CD4-positive, alpha-beta T cell treated with Interleukin-17A for 1 hour (primary cell): ENCODE data around the gene CELSR1.
A peak's percentile ranks its signal among the peaks of the same experiment; 100 is the strongest.

Source experiments
- DNase-seq: peaks from one replicate; pipeline ENCODE4 v3.0.0-alpha.2; 2020

Gene CELSR1

GRCh38 chr22:46360097-46360496 is 177.3 kb downstream of the CELSR1 start:
- DNase-seq, result no peak

DNA sequence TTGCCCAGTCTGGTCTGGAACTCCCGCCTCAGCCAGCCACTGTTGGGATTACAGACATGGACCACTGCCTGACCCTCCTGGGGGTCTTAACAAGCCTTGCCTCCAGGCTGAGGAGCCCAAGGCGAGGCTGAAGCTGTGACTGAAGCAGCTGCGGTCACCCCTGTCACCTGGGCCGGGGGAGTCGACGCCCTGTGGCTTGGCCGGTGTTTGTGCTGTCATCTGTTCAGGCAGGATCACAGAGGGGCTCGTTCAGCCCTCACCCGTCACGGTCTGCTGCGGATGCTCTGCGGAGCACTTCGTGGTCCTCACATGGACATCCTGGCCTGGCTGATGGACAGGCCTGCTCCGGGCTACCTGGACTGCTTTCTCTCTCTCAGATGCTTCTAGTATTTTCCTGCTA is 178.1 kb downstream of the CELSR1 start:
- no peak for DNase-seq

DNA sequence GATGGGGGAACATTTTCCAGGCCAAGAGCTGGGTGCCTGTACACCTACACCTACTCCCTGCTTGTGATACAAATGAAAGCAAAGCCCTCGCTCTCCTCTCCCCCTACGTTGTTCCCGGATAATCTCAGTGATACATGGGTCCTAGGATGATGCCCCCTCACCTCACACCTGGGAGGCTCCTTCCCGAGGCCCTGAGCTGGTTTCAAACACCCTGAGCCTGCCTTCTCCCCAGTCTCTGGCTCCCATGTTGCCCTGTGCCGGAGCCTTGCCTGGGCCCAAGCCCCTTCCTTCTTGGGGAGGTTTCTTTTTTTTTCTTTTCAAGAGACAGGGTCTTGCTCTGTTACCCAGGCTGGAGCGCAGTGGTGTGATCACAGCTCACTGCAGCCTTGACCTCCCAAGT is 178.7 kb downstream of the CELSR1 start:
- DNase-seq, result no peak

GRCh38 chr22:46357711-46358520 is 179.5 kb downstream of the CELSR1 start:
- no peak for DNase-seq

GRCh38 chr22:46356496-46357480 is 180.6 kb downstream of the CELSR1 start:
- DNase-seq, result no peak

- no peak for DNase-seq
These were observed 181.4 kb downstream of the CELSR1 start for GRCh38 chr22:46355996-46356471.

DNA sequence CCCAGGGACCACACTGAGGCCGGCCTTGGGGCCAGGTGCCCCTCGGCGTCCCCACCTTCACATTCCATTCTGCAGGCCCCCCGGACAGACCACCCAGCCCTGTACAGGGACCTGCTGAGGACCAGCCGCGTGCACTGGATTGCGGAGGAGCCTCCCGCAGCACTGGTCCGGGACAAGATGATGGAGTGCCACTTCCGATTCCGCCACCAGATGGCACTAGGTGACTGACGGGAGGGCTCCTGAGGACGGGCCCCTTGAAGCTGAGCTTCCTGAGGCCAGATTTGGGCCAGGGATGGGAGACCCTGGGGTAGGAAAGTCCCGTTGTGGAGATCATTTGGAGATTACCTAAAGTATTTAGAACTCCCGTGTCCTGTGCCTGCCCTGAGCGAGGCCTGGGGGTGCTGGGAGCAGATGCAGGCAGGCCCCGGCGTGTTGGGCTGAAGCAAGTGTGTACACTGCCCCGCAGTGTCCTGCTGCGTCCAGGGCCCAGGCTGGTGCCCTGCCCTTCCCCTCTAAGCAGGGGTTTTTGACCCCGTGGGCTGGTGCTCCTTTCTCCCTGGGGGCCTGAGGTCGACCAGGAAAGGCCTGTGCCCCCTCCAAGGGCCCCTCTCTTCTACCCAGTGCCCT is 181.9 kb downstream of the CELSR1 start:
- DNase-seq, result peak; percentile 62

DNA sequence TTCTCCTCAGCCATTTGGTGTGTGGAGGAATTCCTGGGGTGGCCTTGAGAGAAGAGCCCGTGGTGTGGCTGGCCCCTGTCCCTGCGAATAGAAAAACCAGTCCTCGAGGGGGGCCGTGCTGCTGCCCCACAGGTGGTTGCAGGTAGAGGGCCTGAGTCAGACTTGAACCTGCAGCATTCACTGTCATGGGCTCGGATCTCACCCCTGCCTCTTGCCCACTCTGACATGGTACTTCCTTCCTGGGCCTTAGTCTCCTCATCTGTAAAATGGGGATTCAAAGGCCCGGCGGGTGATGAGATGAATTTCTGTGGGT is 182.5 kb downstream of the CELSR1 start:
- DNase-seq, result no peak

- no peak for DNase-seq
These were observed 183.0 kb downstream of the CELSR1 start for GRCh38 chr22:46354176-46354992.

DNA sequence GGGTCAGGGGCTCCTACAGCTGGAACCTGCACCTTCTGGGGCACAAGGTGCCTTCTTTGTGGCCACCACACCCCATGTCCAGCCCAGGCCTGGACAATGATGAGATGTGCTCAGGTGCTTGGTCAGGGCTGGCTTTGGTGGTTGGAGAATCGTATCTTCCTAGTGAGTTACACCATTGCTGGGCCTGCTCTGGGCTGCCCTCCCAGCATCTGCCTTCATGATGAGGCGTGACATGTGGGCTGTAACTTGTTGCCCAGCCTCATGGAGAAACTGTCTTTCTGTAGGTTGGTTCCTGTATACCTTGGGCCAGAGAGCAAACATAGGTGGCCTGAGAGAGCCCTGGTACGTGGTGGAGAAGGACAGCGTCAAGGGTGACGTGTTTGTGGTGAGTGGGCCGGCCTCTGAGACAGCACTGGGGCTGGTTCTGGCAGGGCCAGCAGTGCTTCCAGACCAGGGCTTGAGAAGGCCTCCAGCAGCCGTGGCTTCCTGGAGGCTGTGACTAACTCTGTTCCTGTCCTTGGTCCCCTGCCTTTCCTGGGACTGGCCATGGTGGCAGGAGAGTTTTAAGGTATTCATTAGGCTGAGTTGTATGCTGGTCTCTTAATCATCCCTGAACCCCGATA is 183.8 kb downstream of the CELSR1 start:
- no peak for DNase-seq

- DNase-seq, result no peak
These were observed 184.6 kb downstream of the CELSR1 start for GRCh38 chr22:46352691-46353386.

DNA sequence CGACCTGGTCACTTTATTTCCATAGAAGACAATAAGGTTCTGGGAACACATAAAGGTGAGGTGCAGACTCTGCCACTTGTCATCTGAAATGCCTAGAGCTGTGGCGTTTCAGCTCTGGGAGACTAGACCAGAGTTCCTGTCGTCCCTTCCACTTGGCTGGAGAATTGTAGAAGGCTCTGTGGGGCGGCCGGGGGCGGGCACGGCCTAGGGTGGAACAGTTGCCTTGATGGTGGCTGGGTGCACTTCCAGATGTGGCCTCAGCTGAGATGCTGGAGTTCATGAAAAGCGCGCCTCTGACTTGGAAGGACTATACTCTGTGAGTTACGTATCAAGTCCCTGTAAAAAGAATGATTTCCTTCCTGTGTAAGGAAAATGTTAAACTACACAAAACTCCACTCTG is 185.1 kb downstream of the CELSR1 start:
- no peak for DNase-seq

GRCh38 chr22:46351767-46352166 is 185.7 kb downstream of the CELSR1 start:
- no peak for DNase-seq

GRCh38 chr22:46351131-46351735 is 186.2 kb downstream of the CELSR1 start:
- no peak for DNase-seq

GRCh38 chr22:46350646-46351045 is 186.8 kb downstream of the CELSR1 start:
- DNase-seq, result no peak

DNA sequence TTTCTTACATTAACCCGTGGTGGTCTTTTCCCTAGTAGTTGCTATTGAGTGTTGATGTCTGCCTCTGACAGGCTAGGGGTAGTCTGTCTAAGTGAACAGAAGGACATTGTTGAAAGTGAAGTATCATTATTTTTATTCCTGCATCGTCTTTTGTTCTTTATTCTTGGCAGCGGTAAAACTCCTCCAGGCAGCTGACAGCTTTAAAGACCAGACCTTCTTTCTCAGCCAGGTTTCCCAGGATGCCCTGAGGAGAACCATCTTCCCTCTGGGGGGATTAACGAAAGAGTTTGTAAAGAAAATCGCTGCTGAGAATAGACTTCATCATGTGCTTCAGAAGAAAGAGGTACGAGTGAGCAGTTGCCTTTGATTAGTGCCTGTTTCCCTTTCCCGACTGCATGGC is 187.3 kb downstream of the CELSR1 start:
- no peak for DNase-seq

GRCh38 chr22:46349681-46350080 is 187.7 kb downstream of the CELSR1 start:
- no peak for DNase-seq

GRCh38 chr22:46349238-46349637 is 188.2 kb downstream of the CELSR1 start:
- DNase-seq, result no peak

DNA sequence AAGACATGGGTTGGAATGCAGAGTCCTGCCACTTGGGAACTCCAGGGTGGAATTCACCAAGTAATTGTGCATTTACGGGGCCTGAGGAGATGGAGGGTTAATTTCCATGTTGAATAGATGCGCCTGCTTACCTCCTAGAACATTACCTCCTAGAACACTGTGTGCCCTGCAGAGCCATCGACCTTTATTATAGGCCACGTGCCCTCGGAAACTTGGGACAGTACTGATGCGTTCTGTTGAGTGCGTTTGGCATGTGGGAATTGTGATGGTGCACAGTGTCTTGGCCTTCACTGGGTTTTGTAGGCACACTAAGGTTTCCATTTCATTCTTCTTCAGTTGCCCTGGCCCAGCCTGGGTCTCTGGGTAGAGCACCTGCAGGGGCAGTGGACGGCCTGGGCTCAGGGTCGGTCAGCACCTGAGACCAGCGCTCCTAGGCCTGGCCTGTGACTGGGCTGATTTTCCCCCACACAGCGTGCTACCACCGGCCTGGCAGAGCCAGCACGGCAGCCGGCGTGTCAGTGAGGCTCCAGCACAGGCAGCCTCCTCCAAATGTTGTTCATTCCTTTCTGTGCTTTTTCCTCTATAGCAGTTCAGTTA is 189.2 kb downstream of the CELSR1 start:
- DNase-seq, result no peak

DNA sequence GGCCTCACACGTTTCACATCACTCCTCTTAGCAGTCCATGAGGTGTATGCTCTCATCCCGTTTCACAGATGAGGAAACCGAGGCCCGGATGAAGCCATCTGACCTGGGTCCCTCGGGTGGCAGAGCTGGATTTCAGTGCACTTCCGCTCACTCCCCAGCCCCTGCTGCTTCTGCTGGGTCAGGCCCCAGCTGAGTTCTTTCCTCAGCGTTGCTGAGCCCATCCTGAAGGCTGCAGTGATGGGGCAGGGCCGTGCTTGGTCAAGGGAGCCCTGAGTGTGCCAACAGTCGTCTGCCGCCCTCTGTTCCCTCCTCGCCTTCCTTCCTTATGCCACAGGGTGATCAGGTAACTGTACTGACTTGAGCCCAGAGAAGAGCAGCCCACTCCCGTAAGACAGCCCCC is 189.8 kb downstream of the CELSR1 start:
- no peak for DNase-seq
